Activated T-cell treated with anti-CD3 and anti-CD28 coated beads, Interleukin-2, amount 50 U/mL, for 4 hours (primary cell): Measurements from ENCODE around the gene AUTS2. TPM values are rescaled to one million over a fixed set of nuclear protein-coding genes. Genes with fewer than 3 reads are reported as not detected.

Experiments
- ATAC-seq, 2 donors: fragments of 200-7000 bp; cut with Tn5 transposase; one replicate each; pipeline ENCODE4 v1.10.0; 2021
- DNase-seq: peaks from one replicate; pipeline ENCODE4 v3.0.0-alpha.2; 2020
- H3K27me3 Mint-ChIP-seq: one replicate; pipeline ENCODE4 v1.8.0; 2021; ENCODE audit warnings: low read depth, mixed read lengths
- H3K36me3 Mint-ChIP-seq: one replicate; pipeline ENCODE4 v1.8.0; 2022; ENCODE audit warnings: mixed read lengths; ENCODE audit not compliant: insufficient read depth
- H3K4me1 Mint-ChIP-seq: one replicate; pipeline ENCODE4 v1.8.0; 2021; ENCODE audit warnings: low read depth, mixed read lengths
- H3K4me3 Mint-ChIP-seq: one replicate; pipeline ENCODE4 v1.8.0; 2021; ENCODE audit warnings: mild to moderate bottlenecking, moderate library complexity, mixed read lengths
- H3K9me3 Mint-ChIP-seq: one replicate; pipeline ENCODE4 v1.8.0; 2021; ENCODE audit warnings: mixed read lengths
- total RNA-seq, 3 donors: library from RNA; stranded (reverse); gene quantifications; one replicate each; pipeline ENCODE4 v1.2.1, GENCODE V29; 2021

AUTS2 gene
- total RNA-seq, 3 donors from 2014 or later: 1.4 to 4.4 (median 2.8) TPM

DNA sequence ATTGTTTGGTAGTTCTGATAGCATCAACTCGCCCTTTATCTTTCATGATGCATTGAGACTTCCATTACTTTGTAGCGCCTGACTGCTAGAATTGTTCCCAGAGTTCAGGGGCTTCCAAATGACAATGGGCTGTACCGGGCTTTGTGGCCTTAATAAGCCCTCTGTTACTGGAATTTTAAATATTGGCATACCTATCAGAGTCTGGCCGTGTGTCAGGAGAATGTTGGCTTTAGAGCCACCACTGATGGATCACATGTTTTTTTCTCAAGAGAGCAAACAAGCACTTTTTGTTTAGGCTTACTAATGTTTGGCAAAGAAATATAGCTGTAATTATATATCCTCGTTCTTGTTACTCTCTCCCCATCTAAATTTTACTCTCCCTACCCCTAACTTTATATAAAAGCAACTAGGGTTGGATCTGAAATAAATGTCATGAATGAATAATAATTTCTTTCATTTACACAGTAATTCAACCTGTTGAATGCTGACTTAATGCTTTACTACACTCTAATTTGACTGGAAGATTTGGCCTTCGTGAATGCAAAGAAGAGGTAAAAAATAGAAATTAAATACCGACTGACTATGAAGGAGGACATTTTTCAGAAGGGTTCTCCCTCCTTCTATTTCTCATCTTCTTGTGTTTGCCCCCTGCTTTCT is 396.7 kb downstream of the AUTS2 start:
- Mint-ChIP-seq H3K9me3 (no peaks in the 10 kb centered on the region), H3K27me3 (no peaks in the 10 kb centered on the region)

DNA sequence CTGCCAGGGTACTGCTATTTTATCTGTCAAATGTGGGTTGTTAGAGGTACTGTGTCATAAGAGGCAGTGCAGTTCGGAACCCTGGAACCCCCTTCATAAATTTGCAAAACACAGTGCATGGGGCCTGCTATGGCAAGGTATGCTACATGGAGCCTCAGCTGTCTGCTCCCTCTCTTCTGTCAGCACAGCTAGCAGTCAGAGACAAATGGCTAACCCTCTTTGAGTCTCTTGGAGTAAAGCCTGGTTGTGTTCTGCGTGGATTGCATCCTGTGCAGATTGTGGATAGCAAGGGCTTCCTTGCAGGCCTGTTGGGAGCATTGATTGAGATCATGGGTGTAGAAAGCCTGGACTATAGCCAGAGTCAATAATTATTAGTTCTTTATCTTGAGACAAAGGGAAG is 397.8 kb downstream of the AUTS2 start:
- no peak overlapping the region for H3K4me3 Mint-ChIP-seq
- H3K4me1 Mint-ChIP-seq: no peaks in the 10 kb centered on the region
- DNase-seq (no peak), ATAC-seq (no peak)
- H3K27me3 Mint-ChIP-seq: no peaks in the 10 kb centered on the region
- no peaks in the 10 kb centered on the region for H3K9me3 Mint-ChIP-seq
- no peaks in the 10 kb centered on the region for H3K36me3 Mint-ChIP-seq

More for the DNA sequence above, 396.7 kb downstream of the AUTS2 start:
- no peak for ATAC-seq
- H3K36me3 Mint-ChIP-seq: no peaks in the 10 kb centered on the region
- no peak for DNase-seq
- no peak overlapping the region for H3K4me3 Mint-ChIP-seq
- no peaks in the 10 kb centered on the region for H3K4me1 Mint-ChIP-seq

DNA sequence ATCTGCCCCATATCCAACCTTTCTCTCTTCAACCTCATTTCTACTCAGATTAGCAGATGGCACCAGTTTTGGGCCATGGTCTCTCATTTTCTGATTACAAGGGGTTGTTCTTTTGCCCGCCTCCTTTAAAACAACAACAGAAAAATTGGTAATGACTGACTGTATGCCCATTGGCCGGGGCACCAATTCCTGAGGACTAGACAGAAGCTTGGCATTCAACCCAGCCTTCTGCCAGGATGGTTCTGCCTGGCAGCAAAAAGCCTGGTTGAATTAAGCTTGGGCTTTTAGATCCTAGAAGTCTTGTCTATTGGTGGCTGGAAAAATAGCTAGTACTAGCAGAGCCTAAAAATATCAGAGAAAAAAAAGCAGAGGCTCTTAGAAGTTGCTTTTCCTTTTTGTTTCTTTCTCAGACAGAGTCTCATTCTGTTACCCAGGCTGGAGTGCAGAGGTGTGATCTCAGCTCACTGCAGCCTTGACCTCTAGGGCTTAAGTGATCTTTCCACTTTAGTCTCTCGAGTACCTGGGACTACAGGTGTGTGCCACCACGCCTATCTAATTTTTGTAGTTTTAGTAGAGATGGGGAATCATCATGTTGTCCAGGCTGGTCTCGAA is 402.6 kb downstream of the AUTS2 start:
- H3K36me3 Mint-ChIP-seq: no peaks in the 10 kb centered on the region
- peaks cover under 1% of the 10 kb centered on the region for H3K27me3 Mint-ChIP-seq
- DNase-seq (no peak), ATAC-seq (no peak)
- no peak overlapping the region for H3K4me3 Mint-ChIP-seq
- no peaks in the 10 kb centered on the region for H3K4me1 Mint-ChIP-seq
- peaks cover 4% of the 10 kb centered on the region for H3K9me3 Mint-ChIP-seq

DNA sequence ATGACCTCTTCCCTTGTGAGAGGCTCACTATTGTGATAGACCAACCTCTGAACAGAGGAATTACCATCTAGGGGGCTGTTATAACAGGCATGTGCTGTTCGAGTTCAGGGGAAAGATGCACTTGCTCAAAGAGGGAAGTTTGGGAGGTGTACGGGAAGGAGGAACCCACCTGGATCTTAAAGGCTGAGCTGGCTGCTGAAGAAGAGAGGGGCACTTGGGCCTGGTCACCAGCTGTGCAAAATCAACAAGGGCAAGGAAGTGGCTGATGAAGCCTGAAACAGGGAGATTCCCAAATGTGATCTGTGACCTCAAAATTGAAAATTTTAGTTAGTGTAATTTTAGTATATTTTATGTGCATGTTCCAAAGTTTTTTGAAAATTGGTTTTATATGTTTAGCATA is 407.2 kb downstream of the AUTS2 start:
- DNase-seq (no peak), ATAC-seq (no peak)
- Mint-ChIP-seq H3K4me1 (peaks cover 6% of the 10 kb centered on the region), H3K27me3 (peaks cover 3% of the 10 kb centered on the region), H3K4me3 (no peak overlapping the region), H3K9me3 (peaks cover 4% of the 10 kb centered on the region), H3K36me3 (no peaks in the 10 kb centered on the region)

DNA sequence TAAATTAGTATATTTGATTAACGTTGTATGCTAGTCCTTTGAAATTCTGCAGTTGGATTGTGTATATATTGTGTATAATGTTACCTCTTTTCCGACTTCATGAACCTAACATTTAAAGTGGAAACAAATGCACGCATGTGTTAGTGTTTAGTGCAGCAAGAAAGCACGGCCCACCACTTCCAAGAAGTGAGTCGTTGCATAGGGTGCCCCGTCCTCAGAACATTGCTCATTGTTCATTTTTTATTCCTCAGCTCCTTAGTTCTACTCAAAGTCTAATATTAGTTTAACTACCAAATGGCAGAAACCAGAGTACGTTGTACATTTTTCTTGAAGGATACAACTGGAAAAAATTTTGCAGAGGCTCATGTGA is 407.6 kb downstream of the AUTS2 start:
- Mint-ChIP-seq H3K4me3 (no peak overlapping the region), H3K27me3 (peaks cover 3% of the 10 kb centered on the region), H3K36me3 (no peaks in the 10 kb centered on the region), H3K9me3 (peaks cover 4% of the 10 kb centered on the region), H3K4me1 (peaks cover 6% of the 10 kb centered on the region)
- DNase-seq (no peak), ATAC-seq (no peak)

DNA sequence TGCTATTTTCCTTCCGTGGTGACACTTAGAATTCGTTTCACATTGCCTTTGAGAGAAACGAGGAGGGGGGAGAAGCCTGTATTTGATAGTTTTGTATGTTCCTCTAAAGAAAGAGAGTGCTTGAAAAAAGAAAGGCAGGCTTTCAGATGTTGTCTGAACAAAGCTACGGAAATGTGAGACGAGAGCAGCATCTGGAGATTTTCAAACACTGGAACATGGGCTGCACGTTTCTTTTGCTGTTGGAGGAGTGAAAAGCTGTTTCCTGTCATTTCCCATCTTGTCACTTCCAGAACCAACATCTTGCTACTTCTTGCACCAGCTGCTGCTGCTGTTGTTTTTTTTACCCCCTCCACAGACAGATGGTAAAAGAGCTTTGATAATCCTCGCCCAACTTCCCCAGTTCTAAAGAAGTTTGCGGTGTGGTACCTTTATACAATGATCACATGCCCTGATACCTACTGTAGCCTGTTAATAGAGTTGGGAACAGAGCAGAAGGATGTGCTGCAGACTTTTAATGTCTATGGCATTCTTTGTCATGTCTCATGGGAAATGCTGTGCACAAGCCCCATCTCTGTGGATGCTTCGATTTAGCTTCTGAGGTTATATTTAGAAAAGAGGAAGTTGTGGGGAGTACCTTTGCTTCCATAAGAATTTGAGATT is 408.1 kb downstream of the AUTS2 start:
- Mint-ChIP-seq H3K4me1 (peaks cover 6% of the 10 kb centered on the region), H3K36me3 (no peaks in the 10 kb centered on the region), H3K4me3 (no peak overlapping the region), H3K27me3 (peaks cover 3% of the 10 kb centered on the region), H3K9me3 (peaks cover 4% of the 10 kb centered on the region)
- no peak for ATAC-seq
- DNase-seq: no peak

DNA sequence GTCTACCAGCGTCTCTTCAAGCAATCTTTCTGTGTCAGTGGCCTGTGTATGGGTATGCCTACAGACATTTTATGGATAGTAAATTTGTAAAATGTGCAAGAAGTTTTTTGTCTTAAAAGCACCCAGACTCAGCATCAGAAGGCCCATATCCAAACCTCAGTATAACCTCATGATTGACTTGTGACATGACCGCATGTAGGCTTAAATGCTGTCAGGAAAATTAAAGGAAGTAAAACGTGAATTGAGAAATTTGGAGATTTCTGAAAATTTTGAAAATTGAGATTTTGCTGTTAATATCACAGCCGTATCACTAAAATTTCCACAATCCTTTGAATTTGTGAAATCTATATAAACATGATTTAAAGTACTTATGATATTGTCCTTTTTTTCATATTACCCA is 410.2 kb downstream of the AUTS2 start:
- Mint-ChIP-seq H3K36me3 (no peaks in the 10 kb centered on the region), H3K27me3 (peaks cover 3% of the 10 kb centered on the region), H3K4me1 (peaks cover 6% of the 10 kb centered on the region), H3K9me3 (peaks cover 4% of the 10 kb centered on the region), H3K4me3 (no peak overlapping the region)
- DNase-seq (no peak), ATAC-seq (no peak)

DNA sequence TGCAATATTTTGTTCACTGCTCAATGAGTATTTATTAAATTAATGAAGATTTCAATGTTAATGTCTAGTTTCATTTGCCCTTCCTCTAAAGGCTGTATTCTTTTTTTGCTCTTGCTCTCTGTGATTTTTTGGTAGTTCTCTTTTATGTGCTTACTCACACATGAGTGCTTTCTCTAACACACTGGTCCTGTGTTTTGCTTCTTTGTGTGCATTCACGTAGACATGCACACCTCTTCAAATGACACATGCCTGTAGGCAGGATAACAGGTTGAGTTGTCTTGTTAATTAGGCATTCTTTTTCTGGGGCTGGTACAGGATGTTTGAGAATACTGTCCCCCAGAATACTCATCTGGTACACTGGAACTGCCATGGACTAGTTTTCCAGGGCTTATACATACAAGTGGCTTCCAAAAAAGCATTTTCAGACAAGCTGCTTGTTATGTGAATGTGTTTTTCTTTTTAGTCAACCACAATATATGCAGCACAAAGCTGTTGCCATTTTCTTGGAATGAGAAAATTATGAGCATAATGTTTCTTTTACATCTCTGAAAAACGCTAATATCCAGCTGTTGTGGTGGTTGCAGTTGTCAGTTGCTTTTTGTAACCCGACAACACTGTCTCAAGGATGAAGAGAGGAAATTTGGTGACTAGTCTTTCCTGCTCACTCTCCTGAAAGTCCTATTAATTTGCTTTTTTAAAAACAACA is 416.4 kb downstream of the AUTS2 start:
- Mint-ChIP-seq H3K9me3 (no peaks in the 10 kb centered on the region), H3K4me3 (no peak overlapping the region), H3K36me3 (no peaks in the 10 kb centered on the region), H3K4me1 (no peaks in the 10 kb centered on the region), H3K27me3 (no peaks in the 10 kb centered on the region)
- no peak for DNase-seq
- no peak for ATAC-seq

DNA sequence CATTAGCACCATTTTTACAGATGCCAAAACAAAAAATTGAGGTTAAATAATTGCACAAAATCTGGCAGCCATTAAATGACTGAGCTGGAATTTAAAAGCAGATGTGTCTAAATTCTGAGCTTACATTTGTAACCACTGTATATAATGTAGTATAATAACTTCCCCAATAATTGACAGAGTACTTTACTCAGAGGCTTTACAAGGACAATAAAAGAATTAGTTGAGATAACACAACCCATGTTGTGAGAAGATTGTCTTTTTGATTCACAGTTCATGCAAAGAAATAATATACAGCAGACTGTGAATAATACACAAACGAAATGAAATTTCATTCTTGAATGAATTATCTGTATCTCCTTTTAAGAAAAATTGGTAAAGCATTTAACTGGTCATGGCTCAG is 417.1 kb downstream of the AUTS2 start:
- Mint-ChIP-seq H3K4me1 (no peaks in the 10 kb centered on the region), H3K4me3 (no peak overlapping the region), H3K9me3 (no peaks in the 10 kb centered on the region), H3K36me3 (no peaks in the 10 kb centered on the region), H3K27me3 (no peaks in the 10 kb centered on the region)
- DNase-seq: no peak
- no peak for ATAC-seq

DNA sequence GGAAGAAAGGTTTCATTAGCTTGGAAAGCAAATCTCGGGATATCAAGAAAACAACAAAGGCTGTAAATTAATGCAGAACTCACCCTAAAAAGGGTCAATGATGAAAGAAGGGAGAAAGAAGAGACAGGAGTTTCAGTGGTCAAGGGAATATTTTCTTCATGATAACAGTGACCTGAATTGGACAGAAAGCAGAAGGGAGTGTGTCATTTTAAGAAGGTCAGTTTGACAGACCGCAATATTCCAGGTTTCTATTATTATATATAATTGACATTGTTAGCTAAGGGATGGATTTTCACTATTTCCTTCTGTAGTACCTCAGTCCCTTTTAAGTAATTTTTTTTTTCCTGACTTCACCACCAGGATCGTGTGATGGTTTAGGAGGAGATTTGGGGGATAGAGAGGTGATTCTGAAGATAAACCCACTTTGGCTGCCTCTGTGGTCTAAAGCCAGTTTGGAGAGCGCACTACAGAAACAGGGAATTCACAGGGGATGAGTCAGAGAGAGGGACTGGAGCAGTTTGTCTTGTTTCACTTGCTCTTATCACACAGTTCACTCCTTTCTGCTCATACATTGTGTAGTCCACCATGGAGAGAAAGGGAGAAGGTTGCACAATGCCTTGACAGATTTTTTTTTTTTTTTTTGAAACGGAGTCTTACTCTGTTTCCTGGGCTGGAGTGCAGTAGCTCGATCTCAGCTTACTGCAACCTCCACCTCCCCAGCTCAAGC is 417.9 kb downstream of the AUTS2 start:
- no peaks in the 10 kb centered on the region for H3K36me3 Mint-ChIP-seq
- H3K9me3 Mint-ChIP-seq: no peaks in the 10 kb centered on the region
- ATAC-seq: no peak
- H3K4me1 Mint-ChIP-seq: no peaks in the 10 kb centered on the region
- H3K4me3 Mint-ChIP-seq: no peak overlapping the region
- H3K27me3 Mint-ChIP-seq: no peaks in the 10 kb centered on the region
- no peak for DNase-seq

DNA sequence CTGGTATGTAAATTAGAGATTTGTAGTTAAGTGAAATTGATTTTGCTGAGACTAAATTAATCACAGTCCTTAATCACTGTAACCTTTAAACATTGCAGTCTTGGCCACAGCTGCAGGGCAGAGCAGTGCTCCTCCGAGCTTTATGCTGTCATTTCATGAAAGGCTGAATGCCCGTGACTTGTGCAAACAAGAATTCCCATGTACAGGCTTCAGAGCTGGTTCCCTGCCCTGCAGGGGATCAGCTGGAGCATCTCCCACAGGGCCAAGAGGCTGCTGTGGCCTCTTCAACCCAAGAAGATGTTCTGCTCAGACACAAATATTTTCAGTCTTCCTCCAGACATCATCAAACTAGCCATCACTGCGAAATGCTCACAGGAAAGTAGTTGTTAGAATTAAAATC is 419.1 kb downstream of the AUTS2 start:
- Mint-ChIP-seq H3K4me1 (no peaks in the 10 kb centered on the region), H3K4me3 (no peak overlapping the region), H3K9me3 (no peaks in the 10 kb centered on the region), H3K27me3 (no peaks in the 10 kb centered on the region), H3K36me3 (no peaks in the 10 kb centered on the region)
- ATAC-seq (no peak), DNase-seq (no peak)

DNA sequence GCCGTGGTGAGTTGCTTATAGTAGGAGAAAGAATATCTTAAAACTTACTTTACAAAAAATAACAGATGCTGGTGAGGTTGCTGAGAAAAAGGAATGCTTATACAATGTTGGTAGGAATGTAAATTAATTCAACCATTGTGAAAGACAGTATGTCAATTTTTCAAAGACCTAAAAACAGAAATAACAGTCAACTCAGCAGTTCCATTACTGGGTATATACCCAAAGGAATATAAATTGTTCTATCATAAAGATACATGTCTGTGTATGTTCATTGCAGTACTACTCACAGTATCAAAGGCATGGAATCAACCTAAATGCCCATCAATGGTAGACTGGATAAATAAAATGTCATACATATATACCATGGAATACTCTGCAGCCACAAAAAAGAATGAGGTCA is 420.4 kb downstream of the AUTS2 start:
- DNase-seq: no peak
- no peaks in the 10 kb centered on the region for H3K9me3 Mint-ChIP-seq
- H3K27me3 Mint-ChIP-seq: no peaks in the 10 kb centered on the region
- H3K36me3 Mint-ChIP-seq: no peaks in the 10 kb centered on the region
- no peaks in the 10 kb centered on the region for H3K4me1 Mint-ChIP-seq
- H3K4me3 Mint-ChIP-seq: no peak overlapping the region
- ATAC-seq: no peak

DNA sequence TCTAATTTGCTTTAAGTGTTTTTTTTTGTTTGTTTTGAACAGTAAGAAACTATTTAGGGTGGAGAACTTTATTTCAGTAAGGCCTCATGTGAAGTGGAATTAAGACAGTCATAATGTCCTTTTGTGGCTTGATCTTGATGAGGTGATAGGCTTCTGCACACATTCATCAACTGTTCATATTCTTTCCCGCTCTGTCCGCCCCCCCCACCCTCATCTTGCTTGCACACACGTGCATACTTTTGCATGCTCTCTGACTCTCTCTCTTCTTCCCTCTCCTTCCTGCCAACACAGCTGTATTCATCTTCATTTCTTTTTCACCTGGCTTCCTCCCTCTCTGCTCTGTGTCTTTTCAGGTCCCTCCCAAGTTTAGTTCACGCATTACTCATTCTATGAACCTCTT is 429.6 kb downstream of the AUTS2 start:
- ATAC-seq (no peak), DNase-seq (no peak)
- H3K36me3 Mint-ChIP-seq: no peaks in the 10 kb centered on the region
- no peak overlapping the region for H3K4me3 Mint-ChIP-seq
- H3K4me1 Mint-ChIP-seq: no peaks in the 10 kb centered on the region
- H3K27me3 Mint-ChIP-seq: no peaks in the 10 kb centered on the region
- H3K9me3 Mint-ChIP-seq: peaks cover 3% of the 10 kb centered on the region

DNA sequence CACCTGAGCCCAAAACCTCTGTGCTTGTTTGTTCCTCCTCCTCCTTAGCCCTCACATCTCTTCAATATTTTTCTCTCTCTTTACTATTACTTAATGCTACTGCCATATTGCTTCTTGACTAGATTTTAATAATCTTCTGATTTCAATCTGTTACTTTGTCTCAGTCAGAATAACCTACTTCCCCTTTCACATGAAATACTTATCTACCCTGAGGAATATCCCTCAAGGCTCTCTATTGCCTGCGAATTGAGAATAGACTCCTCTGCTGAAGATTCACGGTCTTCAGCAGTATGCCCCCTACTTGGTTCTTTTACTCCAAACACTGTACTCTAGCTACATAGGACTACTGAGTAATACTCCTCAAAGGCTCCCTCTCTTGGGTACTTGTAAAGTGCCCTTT is 430.3 kb downstream of the AUTS2 start:
- no peaks in the 10 kb centered on the region for H3K4me1 Mint-ChIP-seq
- H3K36me3 Mint-ChIP-seq: no peaks in the 10 kb centered on the region
- no peaks in the 10 kb centered on the region for H3K27me3 Mint-ChIP-seq
- ATAC-seq (no peak), DNase-seq (no peak)
- peaks cover 3% of the 10 kb centered on the region for H3K9me3 Mint-ChIP-seq
- H3K4me3 Mint-ChIP-seq: no peak overlapping the region
